ENCODE results near the gene KPNA6. TPM values are rescaled to one million over a fixed set of nuclear protein-coding genes. Genes with fewer than 3 reads are reported as not detected.

Gene KPNA6
- total and polyA plus RNA-seq, 2 of the 4 experiments (the other 2 are of a cell fraction) = 27.0 to 50.7 TPM

DNA sequence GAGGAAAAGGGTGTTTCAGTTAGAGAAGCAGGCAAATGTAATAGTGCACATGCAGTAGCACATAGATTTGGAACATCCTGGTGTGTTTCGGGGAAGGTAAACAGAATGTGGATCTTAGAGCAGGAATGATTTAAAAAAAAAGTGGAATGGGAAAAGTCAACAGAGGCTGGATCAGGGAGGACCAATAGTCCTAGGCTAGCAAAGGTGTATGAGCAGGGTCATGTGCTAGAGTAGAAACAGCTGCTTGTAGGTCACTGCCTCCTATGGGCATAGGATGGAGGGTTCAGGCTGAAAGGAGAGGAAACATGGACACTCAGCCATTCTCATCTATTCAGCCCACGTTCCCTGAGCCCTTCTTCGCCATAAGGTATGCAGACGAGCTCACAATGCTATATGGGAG, 3.7 kb upstream of the KPNA6 start:
- no peak overlapping the region for H4K5ac ChIP-seq (ENCODE audit: low read depth, low read length)
- no peak overlapping the region for H2BK20ac ChIP-seq (ENCODE audit: low read depth, low read length)
- H3K9me1 ChIP-seq (ENCODE audit: insufficient read depth, low read length) = peaks cover 15% of the 10 kb centered on the region
- peaks cover 22% of the 10 kb centered on the region for H4K20me1 ChIP-seq (ENCODE audit: insufficient read depth, low read length)
- H3K27ac ChIP-seq (ENCODE audit: insufficient read depth, low read length) = no peak overlapping the region
- H3K4me3 ChIP-seq (ENCODE audit: insufficient read depth, low read depth, low read length) = no peak overlapping the region
- no peak overlapping the region for H3K23ac ChIP-seq (ENCODE audit: low read depth, low read length)
- intact Hi-C loops (cut with micrococcal nuclease) (no loop called here), in situ Hi-C loops (cut with MboI; ENCODE audit: low sequenced_read_pairs) (no loop called here), dilution Hi-C loops (cut with HindIII; ENCODE audit: low sequenced_read_pairs, unreplicated experiment) (no loop called here)
- H3K56ac ChIP-seq (ENCODE audit: extremely low read depth, insufficient read depth, low read length) = no peak overlapping the region
- no peak overlapping the region for H3K14ac ChIP-seq (replicated peaks; ENCODE audit: low read depth, low read length)
- H4K8ac ChIP-seq (ENCODE audit: low read depth in 2 of 2, low read length in 2 of 2) = no peak overlapping the region
- no peak overlapping the region for H2BK120ac ChIP-seq (ENCODE audit: low read depth, low read length)
- no peak overlapping the region for H2BK15ac ChIP-seq (ENCODE audit: low read depth, low read length)
- no peak overlapping the region for H3K4me2 ChIP-seq (ENCODE audit: low read depth, low read length)
- peaks cover 4 to 38% of the 10 kb centered on the region in 2 experiments; a peak in 2 of 4 replicates for H3K79me1 ChIP-seq (ENCODE audit: low read depth in 1 of 2, low read length in 2 of 2)
- DNase-seq = no peak
- no peak overlapping the region for H2AK5ac ChIP-seq (ENCODE audit: low read depth, low read length)
- H4K91ac ChIP-seq (ENCODE audit: insufficient read depth, low read depth, low read length) = no peak overlapping the region
- H2AFZ ChIP-seq (replicated peaks; ENCODE audit: low read length, poor library complexity) = no peak overlapping the region
- TF ChIP-seq RFX5 (IDR thresholded peaks at IDR 0.05; ENCODE audit: low read depth, low read length) (no peak), BHLHE40 (IDR thresholded peaks at IDR 0.05; ENCODE audit: low read depth, low read length) (no peak), RCOR1 (IDR thresholded peaks at IDR 0.05; ENCODE audit: insufficient replicate concordance, low read length) (no peak), MAFK (IDR thresholded peaks at IDR 0.05; ENCODE audit: low read depth, low read length) (no peak), USF2 (IDR thresholded peaks at IDR 0.05; ENCODE audit: low read depth, low read length) (no peak), CEBPB (IDR thresholded peaks at IDR 0.05; ENCODE audit: low read depth, low read length) (no peak), NFE2L2 (IDR thresholded peaks at IDR 0.05; ENCODE audit: low read depth, low read length) (no peak), CTCF (conservative IDR thresholded peaks at IDR 0.05; ENCODE audit: low read depth, low read length) (no peak), POLR2A (IDR thresholded peaks at IDR 0.05; ENCODE audit: low read depth, low read length) (no peak), MXI1 (IDR thresholded peaks at IDR 0.05; ENCODE audit: borderline replicate concordance, low read depth, low read length) (no peak)
- TF ChIP-seq, protein P1, sequence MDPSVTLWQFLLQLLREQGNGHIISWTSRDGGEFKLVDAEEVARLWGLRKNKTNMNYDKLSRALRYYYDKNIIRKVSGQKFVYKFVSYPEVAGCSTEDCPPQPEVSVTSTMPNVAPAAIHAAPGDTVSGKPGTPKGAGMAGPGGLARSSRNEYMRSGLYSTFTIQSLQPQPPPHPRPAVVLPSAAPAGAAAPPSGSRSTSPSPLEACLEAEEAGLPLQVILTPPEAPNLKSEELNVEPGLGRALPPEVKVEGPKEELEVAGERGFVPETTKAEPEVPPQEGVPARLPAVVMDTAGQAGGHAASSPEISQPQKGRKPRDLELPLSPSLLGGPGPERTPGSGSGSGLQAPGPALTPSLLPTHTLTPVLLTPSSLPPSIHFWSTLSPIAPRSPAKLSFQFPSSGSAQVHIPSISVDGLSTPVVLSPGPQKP (IDR thresholded peaks at IDR 0.05; ENCODE audit: borderline replicate concordance, low read depth, low read length) = no peak
- no peak overlapping the region for H2AK9ac ChIP-seq (replicated peaks; ENCODE audit: low read depth, low read length, poor library complexity)
- ChIA-PET CTCF (no interaction called here), POLR2A (ENCODE audit: unreplicated experiment) (no interaction called here)
- H3K4ac ChIP-seq (ENCODE audit: low read depth, low read length) = no peak overlapping the region; the same call in 1 of the 2 replicates
- H3K36me3 ChIP-seq (ENCODE audit: control insufficient read depth, insufficient read depth, low read length) = peaks cover 13% of the 10 kb centered on the region
- no peak overlapping the region for H2BK5ac ChIP-seq (ENCODE audit: low read depth, low read length, poor library complexity, severe bottlenecking)
- ATAC-seq (ENCODE audit: low read depth) = no peak
- BruUV-seq (replicated peaks) = no TSS peak
- no peaks in the 10 kb centered on the region for H3K9me3 ChIP-seq (ENCODE audit: control insufficient read depth, insufficient read depth, low read length)
- H3K9ac ChIP-seq (ENCODE audit: low read depth, low read length) = no peak overlapping the region
- H3K4me1 ChIP-seq (ENCODE audit: control insufficient read depth, insufficient read depth, low read length) = peaks cover 11% of the 10 kb centered on the region
- no peaks in the 10 kb centered on the region for H3K27me3 ChIP-seq (ENCODE audit: control insufficient read depth, insufficient read depth, low read length)
- WGBS, 2 experiments (ENCODE audit: extremely low coverage in 2 of 2, insufficient read length in 1 of 2) = 83% methylated on average over 1 of the region's 4 CpGs; no CpG with 5 or more reads in 1 of the 2 experiments
- no peak overlapping the region for H3K18ac ChIP-seq (ENCODE audit: low read depth, low read length)

Data from IMR-90 (cell line).